LNCaP clone FGC (cell line): ENCODE results near the gene KCNIP1.

Experiments used
- DNase-seq: peaks from one replicate; pipeline ENCODE4 v3.0.0-alpha.2; 2011; ENCODE audit warnings: low read depth
- H3K4me3 ChIP-seq: 2 replicates; pipeline ENCODE4 v1.5.1; 2011; ENCODE audit warnings: mild to moderate bottlenecking, low read depth, low read length, control low read depth
- CTCF ChIP-seq: IDR thresholded peaks from 2 replicates; pipeline ENCODE4 v1.5.1; 2012; ENCODE audit warnings: mild to moderate bottlenecking; ENCODE audit not compliant: control insufficient read depth, insufficient read depth; ENCODE audit errors: extremely low read depth

KCNIP1 gene

GRCh38 chr5:170746075-170746960 is 242.5 kb downstream of the KCNIP1 start:
- no peak overlapping the region for H3K4me3 ChIP-seq
- no peak for DNase-seq
- TF ChIP-seq CTCF: no peak

- no peak for DNase-seq
- TF ChIP-seq CTCF: no peak
- no peak overlapping the region for H3K4me3 ChIP-seq
These were observed 243.1 kb downstream of the KCNIP1 start for GRCh38 chr5:170746961-170747340.

- DNase-seq: no peak
- no peak overlapping the region for H3K4me3 ChIP-seq
- no peak for TF ChIP-seq CTCF
These were observed 243.5 kb downstream of the KCNIP1 start for GRCh38 chr5:170747357-170747756.

GRCh38 chr5:170747851-170748250 is 244.0 kb downstream of the KCNIP1 start:
- DNase-seq: no peak
- 0 out of 2 replicates have a peak, but pooled peaks have one; percentile 18 for TF ChIP-seq CTCF
- H3K4me3 ChIP-seq: no peak overlapping the region

GRCh38 chr5:170748951-170749471 is 245.2 kb downstream of the KCNIP1 start:
- TF ChIP-seq CTCF: no peak
- DNase-seq: no peak
- no peak overlapping the region for H3K4me3 ChIP-seq

- no peak overlapping the region for H3K4me3 ChIP-seq
- no peak for TF ChIP-seq CTCF
- DNase-seq: peak; percentile 93
These were observed 246.2 kb downstream of the KCNIP1 start for GRCh38 chr5:170749911-170750431.
